DMS153 (cell line): Measurements from ENCODE around the gene CEMIP.

Experiments
- DNase-seq: peaks from one replicate; lab custom pipeline; 2025; lab: John Stamatoyannopoulos, UW

Gene CEMIP

DNA sequence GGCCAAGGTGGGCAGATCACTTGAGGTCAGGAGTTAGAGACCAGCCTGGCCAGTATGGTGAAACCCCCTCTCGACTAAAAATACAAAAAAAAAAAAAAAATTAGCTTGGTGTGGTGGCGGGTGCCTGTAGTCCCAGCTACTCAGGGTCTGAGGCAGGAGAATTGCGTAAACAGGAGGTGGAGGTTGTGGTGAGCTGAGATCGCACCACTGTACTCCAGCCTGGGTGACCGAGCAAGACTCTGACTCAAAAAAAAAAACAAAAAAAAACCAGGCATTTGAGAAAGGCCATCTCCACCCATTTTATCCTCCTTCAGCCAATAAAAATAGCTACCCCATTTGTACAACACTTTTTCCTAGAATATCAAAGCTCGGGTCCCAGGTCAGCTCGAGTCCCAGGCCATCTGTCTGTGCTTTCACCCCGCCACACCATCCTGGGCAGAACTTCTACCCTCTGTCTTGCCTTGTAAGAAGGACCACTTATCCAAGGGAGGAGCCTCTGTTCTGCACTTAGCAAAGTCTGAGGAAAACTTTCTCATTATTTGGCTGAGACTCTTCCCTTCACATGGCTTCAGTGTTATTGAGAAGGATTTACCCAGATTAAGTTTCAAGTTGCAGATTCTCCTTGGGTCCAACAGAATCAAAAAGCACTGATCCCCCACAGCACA is 111.3 kb downstream of the CEMIP start:
- no peak for DNase-seq

DNA sequence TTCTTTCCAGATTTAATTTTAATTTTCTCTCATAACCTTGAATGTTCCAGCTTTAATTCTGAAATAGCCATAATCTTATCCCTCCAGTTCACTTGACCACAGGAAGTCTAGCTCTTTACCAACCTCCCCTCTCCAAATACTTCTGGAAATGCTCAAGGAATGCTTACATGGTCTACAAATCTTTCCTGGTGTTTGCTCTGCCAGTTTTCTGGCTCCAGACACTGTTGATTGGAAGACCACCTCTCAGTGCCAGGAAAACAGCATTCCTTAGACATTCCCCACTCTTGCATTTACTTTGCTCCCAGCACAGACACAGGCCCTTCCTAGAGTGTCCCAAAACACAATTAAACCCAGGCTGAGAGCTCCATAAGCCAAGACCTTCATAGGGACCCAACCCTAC is 111.8 kb downstream of the CEMIP start:
- DNase-seq = no peak

DNA sequence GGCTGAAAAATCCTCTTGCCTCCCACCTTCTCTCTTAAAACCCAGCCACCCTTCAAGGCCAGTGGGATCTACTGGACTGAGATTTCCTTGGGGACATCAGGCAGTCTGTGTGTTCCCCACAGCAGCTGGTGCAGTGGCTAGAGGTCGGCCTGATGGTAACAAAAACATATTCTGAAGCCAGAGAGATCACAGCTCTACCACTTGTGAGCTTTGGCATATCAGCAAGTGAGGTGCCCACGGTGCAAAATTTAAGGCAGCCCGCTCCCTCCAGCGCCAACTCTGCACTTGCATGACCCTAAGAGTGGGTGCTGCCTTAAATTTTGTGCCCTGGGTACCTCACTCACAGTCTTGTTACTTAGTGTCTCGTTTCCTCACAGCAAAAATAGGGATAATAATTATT is 113.2 kb downstream of the CEMIP start:
- DNase-seq = no peak

DNA sequence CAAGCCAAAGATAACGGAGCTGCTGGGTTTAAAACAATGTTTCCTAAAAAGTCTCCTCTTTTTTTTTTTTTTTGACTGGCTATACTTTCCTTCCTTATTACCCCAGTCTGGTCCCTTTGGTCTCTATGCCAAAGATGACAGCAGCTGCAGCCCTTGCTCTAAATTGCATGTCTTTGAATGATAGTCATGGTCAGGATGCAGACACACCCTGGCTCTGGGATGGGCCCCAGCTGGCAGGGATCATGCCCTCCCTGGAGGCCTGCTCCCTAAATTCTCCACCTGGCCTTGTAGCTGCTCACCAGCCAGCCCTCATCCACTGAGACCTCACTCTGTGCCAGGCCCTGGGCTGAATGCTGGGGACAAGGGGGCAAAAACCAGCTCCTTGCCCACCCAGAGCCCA is 114.6 kb downstream of the CEMIP start:
- DNase-seq = no peak

DNA sequence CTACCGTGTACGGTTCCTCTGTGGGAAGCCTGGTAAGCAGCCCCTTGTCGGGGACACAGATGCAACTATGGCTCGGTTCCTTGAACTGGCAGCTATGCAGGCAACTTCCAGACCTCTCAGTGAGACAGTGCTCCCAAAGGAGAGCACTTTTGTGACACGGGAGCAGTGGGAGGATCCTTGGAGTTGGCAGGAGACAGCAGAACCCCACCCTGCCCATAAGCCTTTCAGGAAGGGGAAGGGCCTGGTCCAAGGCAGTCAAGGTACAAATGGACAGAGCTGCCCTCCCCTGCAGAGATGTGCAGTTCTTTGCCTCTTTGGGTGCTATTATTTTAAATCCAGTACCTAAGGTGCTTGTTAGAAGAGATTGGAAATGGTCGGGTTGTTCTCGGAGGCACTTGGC is 115.9 kb downstream of the CEMIP start:
- DNase-seq = no peak

DNA sequence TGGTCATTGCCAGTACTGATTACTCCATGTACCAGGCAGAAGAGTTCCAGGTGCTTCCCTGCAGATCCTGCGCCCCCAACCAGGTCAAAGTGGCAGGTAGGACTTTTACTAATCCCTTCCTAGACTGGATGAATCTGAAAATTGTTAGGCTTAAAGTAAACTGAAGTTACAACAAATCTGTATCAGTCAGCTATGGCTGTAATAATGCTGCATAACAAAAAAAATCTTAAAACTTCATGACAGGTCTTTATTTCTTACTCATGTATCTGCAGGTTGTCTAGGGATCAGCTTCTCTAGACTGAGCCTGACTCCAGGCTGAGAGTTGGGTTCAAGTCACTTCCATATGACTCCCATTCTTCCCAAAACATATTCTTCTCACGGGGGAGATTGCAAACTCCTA is 116.8 kb downstream of the CEMIP start:
- DNase-seq = no peak

DNA sequence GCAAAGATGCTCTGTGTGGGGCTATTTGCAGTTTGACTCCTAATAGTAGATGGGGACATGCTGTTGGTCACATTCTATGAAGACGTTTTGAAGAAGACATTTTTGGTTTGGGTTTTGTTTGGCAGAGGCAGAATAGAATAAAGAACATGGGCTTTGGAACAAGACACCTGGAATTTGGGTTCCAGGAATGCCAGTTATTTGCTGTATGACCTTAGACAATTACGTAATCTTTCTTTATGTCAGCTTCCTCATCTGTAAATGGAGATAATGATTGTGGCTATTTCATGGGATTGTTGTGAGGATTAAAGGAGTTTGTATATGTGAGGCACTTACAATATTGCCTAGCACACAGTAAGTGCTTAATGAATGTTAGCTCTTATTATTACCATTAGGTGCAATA is 118.9 kb downstream of the CEMIP start:
- DNase-seq = no peak

DNA sequence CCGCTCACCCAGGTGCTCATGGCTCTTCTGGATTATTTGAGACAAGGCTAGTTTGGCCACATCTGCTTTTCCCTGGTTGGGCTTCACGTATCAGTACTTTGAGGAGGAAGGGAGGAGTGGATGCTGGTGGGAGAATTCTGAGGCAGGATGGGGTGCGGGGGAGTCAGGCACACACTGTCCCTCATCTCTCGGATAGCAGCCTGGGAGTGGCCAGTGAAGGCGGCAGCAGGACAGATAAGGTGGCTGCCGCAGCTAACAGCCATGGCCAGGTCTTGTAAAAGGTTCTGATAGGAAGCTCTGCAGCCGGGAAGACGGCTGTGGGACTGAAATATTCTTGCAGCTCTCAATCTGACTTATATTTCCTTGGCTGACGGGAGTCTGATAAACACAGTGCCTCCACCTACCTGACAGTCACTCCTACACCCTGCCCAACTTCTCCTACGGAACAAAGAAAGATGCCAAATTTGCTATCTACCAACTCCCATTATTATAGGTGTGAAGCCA is 123.2 kb downstream of the CEMIP start:
- no peak for DNase-seq

DNA sequence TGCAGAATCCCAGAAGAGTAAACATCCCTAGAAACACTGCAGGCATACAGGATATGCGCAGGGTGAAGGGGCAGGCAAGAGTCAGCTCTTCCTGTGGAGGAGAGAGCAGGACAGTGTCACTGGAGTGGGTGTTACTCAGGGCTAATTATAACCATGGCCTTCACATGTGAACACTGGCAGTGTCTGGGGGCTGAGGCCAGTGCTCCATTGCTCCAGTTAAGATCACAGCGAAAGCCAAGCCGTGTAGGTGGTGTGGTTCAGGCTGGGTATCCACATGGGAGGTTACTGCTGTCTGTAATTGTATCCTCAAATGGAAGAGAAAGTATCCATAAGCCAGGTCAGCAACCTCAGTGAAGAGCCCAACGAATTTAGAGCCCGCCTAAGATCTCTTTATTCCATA is 125.8 kb downstream of the CEMIP start:
- DNase-seq = no peak

DNA sequence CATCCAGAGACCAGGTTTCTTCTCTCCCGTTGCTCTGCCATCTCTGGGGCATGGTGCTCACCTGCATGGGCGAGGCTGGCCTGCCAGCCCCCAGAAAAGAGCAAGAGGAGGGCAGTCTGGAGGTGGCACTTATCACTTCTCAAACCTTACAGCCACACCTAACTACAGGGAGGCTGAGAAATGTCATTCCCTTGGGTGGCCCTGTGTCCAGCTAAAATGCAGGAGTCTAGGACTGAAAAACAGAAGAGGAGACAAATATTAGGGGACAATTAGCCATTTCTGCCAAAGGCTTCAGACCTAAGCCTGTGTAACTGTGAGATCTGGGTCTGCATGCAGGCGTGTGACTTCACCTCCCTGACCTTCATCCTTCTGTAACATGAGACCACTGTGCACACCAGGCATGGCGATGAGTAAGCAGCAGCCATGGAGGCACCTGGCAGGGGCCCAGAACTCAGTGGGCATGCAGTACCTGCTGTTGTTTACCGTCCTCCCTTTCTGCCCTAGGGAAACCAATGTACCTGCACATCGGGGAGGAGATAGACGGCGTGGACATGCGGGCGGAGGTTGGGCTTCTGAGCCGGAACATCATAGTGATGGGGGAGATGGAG is 127.1 kb downstream of the CEMIP start:
- peak; percentile 75 for DNase-seq

DNA sequence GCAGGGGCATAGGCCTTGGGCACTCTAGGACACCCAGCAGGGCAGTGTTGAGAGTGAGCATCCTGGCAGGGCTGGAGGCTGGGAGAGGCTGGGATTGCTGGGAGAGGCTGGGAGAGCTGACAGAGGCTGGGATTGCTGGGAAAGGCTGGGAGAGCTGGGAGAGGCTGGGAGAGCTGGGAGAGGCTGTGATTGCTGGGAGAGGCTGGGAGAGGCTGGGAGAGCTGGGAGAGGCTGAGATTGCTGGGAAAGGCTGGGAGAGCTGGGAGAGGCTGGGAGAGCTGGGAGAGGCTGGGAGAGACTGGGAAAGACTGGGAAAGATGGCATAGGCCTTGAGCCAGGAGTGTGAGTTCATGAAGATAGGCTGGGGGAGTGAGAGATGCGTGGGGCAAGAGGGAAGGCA is 132.7 kb downstream of the CEMIP start:
- DNase-seq = no peak

DNA sequence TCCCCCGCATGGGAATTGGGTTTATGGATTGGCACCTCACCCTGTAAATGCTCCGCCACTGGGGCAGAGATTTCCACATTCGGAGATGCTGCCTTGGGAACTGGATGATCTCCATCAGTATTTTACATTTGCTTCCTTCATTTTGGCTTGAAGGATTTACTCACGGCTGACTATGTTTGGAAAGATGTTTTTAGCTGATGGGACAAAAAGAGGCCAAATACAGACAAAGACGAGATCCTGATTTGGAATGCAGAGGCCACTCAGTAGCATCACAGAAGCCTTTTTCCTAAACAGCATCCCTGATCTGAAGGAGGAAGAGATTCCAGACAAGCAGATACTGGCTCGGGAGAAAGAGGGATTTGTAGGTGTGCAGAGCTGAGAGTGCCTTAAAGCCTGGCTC is 133.5 kb downstream of the CEMIP start:
- no peak for DNase-seq

DNA sequence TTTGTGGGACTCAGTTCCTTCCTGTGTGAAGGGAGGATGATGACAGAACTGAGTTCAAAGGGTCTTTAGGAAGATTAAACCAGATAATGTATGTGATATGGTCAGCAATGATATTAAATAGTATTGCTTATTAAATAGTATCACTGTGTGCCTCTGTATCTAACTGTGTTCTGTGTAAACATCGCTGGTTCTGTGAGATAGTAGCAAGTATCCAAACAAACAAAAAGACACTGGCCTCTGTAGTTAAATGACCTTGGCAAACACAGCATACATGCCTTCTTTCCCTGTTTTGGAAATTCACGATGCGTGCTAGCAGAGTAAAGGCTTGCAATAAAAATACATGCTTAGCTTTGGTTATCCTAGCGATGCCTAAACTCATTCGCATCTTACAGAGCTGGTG is 134.4 kb downstream of the CEMIP start:
- no peak for DNase-seq

DNA sequence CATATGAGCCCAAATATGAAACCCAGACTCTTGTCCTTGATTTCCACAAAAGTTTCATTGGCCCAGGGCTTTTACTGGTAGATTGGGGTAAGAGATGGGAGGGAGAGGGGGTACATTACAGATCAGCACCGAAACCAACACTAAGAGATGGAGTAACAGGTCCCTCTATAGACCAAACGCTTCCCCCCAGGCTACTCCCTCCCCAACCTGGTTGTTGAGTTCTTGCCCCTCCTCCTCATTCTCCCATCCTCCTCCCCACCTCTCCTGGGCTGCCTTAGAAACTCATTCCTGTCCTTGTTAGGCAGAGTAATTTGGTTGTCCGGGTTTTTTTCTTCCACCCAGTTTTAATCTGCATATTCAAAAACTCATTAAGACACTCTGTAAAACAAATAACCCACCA is 136.3 kb downstream of the CEMIP start:
- no peak for DNase-seq

DNA sequence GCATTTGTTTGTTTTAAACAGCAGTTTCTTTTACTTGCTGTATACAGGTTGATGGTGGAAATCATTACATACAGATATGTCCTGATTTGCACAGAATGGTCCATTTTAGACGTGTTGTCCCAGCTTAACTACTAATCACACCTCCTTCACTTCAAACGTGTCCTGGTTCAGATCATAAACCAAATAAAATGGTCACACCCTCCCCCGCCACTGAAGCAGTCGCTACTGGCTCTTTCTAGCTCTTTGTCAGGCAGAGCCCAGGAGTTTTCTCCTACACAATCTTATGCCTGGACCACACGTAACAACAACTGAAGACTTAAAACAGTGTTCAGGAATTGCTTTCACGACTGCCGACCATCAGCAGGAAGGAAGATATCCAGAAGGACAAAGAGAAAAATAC is 136.9 kb downstream of the CEMIP start:
- DNase-seq = no peak

DNA sequence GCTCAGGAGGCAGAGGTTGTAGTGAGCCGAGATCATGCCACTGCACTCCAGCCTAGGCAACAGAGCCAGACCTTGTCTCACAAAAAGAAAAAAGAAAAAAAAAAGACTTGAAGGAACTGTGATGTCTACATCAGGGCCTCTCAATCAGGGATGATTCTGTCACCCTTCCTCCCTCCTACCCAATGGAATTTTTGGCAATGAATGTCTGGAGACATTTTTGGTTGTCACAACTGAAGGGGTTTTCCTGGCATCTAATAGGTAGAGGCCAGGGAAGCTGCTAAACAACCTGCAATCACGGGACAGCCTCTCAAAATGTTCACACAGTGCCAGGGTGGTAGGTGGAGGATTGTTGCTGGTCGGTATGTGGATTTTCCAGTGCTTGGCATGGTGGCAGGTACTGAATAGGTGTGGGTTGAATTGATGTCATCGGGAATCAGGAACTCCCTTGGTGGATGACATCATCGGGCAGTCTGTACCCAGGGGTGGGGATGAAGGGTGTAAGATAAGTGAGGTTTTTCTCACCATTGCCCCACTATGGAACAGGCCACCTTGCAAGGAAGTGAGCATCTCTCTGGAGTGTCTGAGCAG is 139.1 kb downstream of the CEMIP start:
- DNase-seq = no peak

DNA sequence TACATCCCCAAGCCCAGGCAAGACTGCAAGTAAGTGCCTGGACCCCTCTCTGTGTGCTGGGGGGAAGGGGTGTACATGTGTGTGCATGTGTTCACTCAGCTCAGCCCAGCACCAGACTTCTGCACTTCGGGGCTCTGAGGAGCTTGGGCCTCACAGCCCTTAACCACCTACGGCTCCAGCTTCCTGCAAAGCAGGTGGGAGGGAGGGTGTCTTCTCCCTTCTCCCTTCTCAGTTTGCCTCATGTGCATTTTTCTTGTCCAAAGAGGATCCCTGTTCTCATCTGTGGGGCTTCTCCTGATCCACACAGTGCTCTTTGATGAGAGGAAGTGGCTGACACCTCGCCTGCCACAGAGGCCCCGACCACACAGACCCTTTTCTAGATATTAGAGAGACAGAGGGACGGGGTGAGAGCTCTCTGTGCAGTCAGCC is 141.1 kb downstream of the CEMIP start:
- DNase-seq = no peak

DNA sequence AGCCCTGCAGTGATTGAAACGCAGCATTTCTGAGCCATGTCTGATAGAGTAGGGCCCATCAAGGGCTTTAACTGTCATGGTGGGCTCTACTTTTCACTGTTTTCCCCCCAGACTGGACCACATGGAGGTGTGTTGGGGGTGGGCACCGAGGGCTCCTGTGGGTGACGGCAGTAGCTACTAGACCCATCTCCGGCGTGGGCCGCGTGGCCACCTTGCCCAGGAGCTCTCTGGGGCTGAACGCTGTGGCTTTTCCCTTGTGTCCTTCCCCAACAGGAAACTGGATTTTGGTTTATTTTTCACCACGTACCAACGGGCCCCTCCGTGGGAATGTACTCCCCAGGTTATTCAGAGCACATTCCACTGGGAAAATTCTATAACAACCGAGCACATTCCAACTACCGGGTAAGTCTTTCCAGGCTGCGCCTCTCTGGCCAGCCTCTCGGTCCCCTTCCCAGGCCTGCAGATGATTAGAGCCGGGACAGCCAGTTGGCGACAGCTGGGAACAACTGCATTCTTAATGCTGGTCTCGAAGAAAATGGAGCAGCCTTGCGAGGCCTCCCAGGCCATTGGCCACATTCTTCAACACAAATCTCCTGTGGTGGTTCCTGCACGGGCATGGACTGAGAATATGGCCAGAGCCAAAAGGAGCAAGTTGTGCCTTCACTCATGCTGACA is 142.7 kb downstream of the CEMIP start:
- DNase-seq = no peak

DNA sequence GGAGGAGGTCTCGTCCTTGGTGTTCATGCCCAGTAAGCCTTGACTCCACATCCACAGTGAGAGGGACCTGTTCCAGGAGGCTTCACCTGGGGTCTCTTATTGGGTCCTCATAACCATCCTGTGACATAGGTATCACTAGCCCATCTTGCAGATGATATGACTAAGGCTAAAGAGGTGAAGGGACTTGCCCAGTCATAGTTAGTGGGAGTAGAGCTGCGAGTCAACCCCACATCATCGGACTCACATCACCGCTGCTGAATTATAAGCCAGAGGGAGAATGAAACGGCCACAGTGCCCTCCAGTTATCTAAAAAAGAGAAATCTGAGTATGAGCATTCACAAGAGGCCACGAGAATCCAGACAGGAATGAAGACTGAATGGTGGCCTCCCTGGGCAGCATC is 144.5 kb downstream of the CEMIP start:
- DNase-seq = no peak

DNA sequence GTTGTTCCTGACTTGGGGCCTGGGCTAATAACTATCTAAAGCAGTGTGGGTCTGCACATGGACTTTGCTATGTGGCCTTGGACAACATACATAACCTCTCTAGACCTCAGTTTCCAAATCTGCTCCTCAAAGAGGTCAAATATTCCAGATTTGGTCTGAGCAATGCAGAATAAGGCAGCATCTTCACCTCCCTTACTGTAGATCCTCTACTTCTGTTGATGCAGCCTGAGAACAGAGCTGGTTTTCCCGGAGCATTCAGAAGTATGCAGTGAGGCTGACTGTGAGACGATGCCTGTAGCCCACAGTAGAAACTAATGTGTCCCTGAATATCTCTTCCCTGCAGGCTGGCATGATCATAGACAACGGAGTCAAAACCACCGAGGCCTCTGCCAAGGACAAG is 145.1 kb downstream of the CEMIP start:
- DNase-seq = no peak

DNA sequence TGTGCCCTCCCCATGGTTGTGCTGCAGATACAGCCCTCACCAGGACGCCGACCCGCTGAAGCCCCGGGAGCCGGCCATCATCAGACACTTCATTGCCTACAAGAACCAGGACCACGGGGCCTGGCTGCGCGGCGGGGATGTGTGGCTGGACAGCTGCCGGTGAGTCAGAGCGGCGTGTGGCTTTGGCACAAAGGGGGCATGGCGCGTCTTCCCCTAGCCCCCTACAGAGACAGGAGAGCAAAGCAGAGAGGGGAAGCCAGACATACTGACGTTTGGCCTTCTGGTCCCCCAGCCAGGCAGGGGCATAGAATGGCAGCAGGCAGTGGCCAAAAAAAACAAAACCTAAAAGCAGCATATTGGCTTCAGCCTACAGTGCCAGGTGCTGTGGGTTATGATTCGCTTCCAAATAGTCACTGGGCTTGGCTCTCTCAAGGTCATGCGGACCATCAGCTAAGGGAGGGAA is 146.5 kb downstream of the CEMIP start:
- no peak for DNase-seq

DNA sequence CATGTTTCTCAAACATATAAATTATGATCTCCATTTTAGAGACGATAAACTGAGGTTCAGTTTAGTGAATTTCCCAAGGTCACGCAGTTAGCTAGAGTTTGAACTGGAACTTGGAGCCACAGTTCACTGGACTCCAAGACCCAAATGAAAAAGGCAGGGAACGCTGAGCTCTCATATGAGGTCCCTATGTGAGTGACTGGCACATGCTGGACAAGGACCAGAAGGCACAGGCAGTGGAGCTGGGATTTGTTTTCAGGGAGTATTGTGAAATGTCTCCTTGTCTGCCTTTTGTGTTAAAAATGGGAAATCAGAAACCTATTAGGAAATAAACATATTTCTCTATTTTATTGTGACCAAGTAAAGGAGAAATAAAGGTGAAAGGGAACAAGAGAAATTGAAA is 147.0 kb downstream of the CEMIP start:
- DNase-seq = no peak

DNA sequence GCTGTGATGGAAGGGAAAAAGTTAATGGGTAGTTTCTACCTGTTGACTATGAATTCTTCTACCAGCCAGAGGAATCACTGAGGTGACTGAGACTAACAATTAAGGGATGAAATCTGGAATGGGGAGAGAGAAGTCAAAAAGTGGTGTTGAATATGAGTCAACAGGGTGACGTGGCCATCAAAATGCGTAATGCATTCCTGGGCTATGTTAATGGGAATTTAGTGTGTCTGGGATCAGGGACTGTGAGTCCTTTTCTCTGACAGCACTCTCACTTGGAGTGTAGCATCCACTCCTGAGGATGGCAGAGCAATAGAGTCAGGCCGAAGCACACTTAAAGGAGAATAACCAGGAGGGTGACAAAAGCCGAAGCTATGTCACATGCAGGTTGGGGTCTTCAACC is 150.1 kb downstream of the CEMIP start:
- no peak for DNase-seq
